Stomach (tissue), 4 donors: ENCODE results near the gene LGALS8.

Source experiments
- CTCF ChIP-seq, 7 experiments: fragments of 450-650 bp in 4 of 7; fragments of 200-600 bp in 3 of 7; sonication (generic) in 3 of 7; IDR thresholded peaks; one replicate each; pipeline ENCODE4 v1.5.1; 2016 to 2019; ENCODE audit warnings: antibody characterized with exemption in 7 of 7, control low read depth in 2 of 7, mild to moderate bottlenecking in 1 of 7
- POLR2A ChIP-seq, 4 donors: fragments of 450-650 bp; IDR thresholded peaks; one replicate each; pipeline ENCODE4 v1.6.1; 2016; ENCODE audit warnings: antibody characterized with exemption in 4 of 4, control low read depth in 2 of 4, mild to moderate bottlenecking in 1 of 4, moderate library complexity in 1 of 4

DNA sequence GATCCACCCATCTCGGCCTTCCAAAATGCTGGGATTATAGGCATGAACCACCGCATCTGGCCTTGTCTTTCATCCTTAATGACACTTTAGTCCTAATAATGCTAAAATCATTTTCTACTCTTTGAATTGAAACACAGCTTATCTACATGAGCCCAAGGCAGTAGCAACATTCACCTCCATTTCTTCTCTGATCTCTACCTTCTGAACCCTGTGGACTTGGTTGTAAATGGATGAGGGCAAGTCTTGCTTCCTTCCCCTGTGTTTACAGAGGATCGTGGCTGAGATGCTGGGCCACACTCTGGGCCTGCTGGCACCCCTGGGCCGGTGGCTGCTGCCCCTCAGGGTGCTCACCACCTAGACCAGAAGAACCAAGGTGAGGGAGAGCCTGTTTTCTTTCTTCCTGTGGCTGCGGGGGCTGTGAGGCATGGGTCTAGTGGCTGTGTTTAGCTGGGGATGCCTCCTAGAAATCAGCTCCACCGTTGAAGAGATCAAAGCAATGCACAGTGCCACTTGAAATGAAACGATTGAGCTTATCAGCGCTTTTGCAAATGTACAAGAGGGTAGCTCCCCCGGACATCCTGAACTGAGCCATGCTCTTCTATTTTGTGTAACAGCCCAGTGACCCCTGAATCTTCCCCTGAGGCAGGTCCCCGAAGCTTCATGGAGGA is 32.2 kb upstream of the LGALS8 start:
- no peak for TF ChIP-seq CTCF (IDR thresholded peaks at IDR 0.05)
- TF ChIP-seq POLR2A (IDR thresholded peaks at IDR 0.05): no peak
